Endothelial cell of hepatic sinusoid (primary cell): ENCODE data around the gene TIMM21.

ENCODE experiments used
- in situ Hi-C: cut with HindIII; loops from 2 replicates; pipeline ENCODE4 v1.10.0; 2017; ENCODE audit warnings: low sequenced_read_pairs

Gene TIMM21

DNA sequence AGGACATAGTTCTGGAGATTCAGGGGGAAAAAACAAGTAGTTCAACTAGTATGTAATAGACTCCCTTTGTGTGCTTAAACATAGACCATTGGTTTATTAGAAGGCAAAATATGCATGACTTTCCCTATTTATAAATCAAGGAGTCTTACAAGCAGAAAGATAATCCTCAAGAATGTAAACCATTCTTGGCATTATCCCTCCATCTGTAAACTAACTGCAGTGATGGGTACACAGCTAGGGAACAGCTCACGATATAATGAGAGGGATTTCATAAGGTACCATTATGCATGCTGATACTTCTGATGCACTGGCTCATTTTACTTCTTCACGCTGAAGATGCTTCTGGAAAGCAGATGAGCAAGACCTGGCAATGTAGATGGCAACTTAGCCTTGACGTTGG is 1.6 kb upstream of the TIMM21 start:
- in situ Hi-C loops, result no loop called here

DNA sequence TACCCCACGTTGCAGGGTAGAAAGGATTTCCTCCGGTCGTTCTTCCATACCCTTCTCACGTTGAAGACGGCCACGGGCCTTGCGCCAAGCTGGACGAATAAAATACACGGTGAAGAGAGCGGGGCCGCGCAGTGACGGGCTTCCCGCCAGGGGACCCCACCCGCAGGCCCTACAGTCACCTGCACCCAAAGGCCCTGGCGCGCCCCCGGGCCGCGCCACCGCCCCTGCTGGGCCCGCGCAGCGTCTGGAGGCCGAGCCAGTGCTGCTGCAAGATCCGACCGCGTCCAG is 888 bp upstream of the TIMM21 start:
- in situ Hi-C loops, result no loop called here

GRCh38 chr18:74148543-74149070 is 284 bp downstream of the TIMM21 start:
- in situ Hi-C loops, result no loop called here

GRCh38 chr18:74149878-74150277 is 1.6 kb downstream of the TIMM21 start:
- in situ Hi-C loops, result no loop called here

DNA sequence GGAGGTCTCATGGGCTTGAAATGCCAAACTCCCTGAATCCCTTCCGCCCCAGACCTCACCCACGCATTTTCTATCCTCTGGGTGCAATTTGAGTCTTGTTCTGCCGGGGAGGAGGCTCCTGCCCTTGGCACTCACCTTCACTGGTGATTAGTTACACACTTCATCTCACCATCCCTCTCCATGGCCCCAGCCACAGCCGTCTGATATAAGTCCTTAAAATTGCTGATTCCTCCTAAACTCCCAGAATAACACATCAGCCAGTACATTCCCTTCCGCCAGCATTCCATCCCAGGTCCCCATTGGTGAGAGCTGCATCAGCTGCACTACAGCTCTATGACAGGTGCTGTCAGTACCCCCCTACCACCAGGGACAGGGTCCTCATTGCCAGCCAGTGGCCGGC is 3.9 kb downstream of the TIMM21 start:
- in situ Hi-C loops, result no loop called here

GRCh38 chr18:74152857-74153256 is 4.5 kb downstream of the TIMM21 start:
- in situ Hi-C loops, result no loop called here

DNA sequence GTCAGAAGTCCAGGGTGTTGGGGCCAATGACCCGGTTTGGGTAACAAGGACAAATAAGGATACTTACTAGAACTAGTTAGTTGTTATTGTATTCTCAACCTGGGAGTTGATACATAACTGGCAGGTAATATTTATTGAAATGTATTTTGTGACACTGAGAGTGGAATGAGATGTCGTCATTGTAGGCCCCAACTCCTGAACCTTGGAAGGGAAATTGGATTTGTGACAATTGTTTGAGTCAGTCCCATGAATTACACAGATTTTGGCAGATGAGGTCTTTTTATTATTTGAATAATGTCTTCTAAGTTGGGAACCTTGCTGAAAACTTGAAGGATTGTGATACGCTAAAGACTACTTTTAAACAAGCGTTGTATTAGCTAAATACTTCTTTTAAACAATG is 5.1 kb downstream of the TIMM21 start:
- in situ Hi-C loops, result no loop called here

- in situ Hi-C loops, result no loop called here
Measured at GRCh38 chr18:74153793-74154192, 5.5 kb downstream of the TIMM21 start.

GRCh38 chr18:74154716-74155115 is 6.4 kb downstream of the TIMM21 start:
- in situ Hi-C loops, result no loop called here

GRCh38 chr18:74155276-74155675 is 7.0 kb downstream of the TIMM21 start:
- in situ Hi-C loops, result no loop called here

GRCh38 chr18:74163019-74163660 is 14.8 kb downstream of the TIMM21 start:
- in situ Hi-C loops, result no loop called here

DNA sequence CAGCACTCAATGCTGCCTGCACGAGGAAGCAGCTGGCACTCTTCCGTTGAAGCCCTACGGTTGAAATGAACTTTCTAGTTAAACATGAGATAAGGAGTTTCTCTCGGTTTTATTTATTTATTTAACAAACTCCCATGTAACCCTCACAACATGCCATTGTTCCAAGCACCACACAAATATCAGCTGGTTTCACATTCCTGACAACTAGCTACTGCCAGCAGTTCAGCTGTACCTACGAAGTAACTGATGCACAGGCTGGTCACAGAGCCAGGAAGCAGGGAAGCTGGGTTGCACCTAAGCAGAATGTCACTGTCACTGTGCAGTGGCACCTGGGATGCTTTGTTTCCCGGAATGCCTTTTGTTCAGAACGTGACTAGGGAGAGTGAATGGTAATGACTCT is 18.1 kb downstream of the TIMM21 start:
- in situ Hi-C loops, result no loop called here

DNA sequence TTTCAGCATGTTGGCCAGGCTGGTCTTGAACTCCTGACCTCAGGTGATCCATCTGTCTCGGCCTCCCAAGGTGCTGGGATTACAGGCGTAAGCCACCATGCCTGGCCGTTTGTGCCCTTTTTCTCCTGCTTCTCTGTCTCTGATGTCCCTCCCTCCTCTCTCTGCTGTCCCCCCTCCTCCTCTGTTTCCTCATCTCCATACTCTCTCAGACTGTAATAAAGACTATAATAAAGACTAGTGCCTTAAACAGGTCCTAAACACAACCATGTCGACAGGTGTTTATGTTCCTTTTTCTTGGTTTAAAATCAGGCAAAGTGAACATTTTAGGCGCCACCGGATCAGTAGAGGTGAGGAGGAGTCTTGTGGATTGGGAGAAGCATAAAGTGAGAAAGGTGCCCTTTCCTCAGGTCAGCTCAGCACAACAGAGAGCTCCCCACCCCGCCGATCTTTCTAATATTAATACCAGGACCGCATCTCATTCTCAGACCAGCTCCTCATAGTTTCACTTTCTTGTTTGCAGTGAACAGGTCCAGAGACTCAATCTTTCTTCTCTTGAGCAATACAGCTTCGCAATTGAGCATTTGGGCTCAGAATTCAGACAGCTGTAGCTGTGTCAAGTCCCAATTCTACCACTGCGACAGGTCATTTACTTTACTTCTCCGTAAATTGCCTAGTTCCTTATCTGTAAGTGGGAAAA is 23.7 kb downstream of the TIMM21 start:
- in situ Hi-C loops, result no loop called here

- in situ Hi-C loops, result no loop called here
Measured at GRCh38 chr18:74172697-74173433, 24.5 kb downstream of the TIMM21 start.

DNA sequence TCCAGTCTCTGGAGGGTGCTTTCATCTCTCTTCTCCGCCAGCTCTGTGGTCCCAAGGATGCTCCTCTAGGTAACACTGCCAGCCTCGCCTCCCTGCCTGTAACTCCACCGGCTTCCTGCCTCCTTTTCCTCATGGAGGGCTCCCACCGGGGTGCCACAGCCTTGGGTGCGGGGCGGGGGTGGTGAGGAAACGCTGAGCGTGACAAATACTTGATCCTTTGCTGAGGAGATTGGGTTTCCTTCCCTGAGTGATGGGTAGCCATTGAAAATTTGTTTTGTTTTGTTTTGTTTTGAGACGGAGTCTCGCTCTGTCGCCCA is 25.1 kb downstream of the TIMM21 start:
- in situ Hi-C loops, result no loop called here

- in situ Hi-C loops, result no loop called here
Measured at GRCh38 chr18:74175658-74176057, 27.3 kb downstream of the TIMM21 start.

DNA sequence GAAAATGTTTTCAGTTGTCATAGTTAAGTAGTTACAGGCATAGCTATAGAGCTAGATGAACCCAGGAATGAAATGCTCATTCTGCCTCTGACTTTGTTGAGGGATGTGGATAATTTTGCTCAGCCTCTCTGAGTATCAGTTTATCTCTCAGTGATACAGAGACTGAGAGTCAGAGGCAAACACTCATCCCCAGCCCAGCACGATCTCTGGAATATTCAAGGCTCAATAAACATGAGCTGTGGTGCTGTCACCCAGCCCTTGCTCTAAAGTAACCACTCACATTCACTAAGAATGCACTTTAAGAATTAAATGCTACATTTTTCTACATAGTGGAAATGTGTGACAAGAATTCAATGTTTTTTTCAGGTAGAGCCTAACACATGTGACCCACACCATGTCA is 30.6 kb downstream of the TIMM21 start:
- in situ Hi-C loops, result no loop called here

DNA sequence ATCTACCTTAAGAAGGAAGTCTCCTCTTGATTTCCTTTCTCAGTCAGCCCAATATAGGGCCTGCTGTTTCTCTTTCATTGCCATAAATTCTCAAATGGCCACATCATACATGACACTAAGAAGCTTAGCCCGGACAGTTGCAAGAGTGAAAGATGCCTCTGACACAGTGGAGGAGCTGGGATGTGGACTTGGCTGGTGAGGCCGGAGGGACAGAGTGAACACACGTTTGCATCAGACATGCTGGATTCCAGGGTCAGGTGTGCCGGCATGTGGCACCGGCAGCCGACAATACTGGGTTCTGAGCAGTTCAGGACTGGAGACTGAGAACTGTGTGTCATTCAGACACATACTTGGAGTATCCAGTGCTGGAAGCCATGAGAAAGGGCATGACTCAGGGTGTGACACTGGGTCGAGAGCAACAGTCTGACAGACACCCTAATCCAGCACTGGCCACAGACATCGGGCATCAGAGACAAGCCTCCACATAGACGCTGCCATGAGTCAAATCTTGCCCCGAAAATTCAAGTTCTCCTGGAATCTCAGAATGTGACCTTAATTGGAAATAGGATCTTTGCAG is 31.4 kb downstream of the TIMM21 start:
- in situ Hi-C loops, result no loop called here

- in situ Hi-C loops, result no loop called here
Measured at GRCh38 chr18:74182335-74182734, 34.0 kb downstream of the TIMM21 start.

- in situ Hi-C loops, result no loop called here
Measured at GRCh38 chr18:74183130-74183529, 34.8 kb downstream of the TIMM21 start.

GRCh38 chr18:74184875-74185274 is 36.6 kb downstream of the TIMM21 start:
- in situ Hi-C loops, result no loop called here

DNA sequence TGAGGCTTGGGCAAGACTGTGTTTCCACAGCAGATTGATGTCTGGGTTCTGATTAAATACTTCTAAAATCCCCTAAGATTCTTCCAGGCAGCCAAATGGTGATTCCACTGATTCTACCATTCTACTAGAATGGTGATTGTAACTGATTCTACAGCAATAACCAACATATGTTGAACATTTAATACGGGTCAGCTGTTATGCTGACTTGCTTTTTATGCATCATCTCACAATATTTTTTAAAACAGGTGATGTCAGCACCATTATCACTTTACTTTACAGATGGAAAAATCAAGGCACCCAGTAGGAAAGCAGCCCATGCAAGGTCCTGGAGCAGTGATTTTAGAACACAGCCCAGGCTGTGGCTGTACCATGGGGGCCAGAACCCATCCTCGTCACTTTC is 37.5 kb downstream of the TIMM21 start:
- in situ Hi-C loops, result no loop called here
